KOPT-K1 (cell line): ENCODE results near the gene KLHL36.

ENCODE experiments used
- H3K27ac ChIP-seq: fragments of 200-600 bp; sonication (generic); 2 replicates; pipeline ENCODE4 v1.5.1; 2016; ENCODE audit warnings: antibody characterized with exemption, mild to moderate bottlenecking, low read depth, low read length; ENCODE audit not compliant: poor library complexity, severe bottlenecking
- H3K36me3 ChIP-seq: fragments of 200-600 bp; sonication (generic); 2 replicates; pipeline ENCODE4 v1.5.1; 2017; ENCODE audit warnings: antibody characterized with exemption, mild to moderate bottlenecking, low read length, moderate library complexity; ENCODE audit not compliant: insufficient read depth
- H3K9me3 ChIP-seq: fragments of 200-600 bp; sonication (generic); 2 replicates; pipeline ENCODE4 v1.5.1; 2017; ENCODE audit warnings: antibody characterized with exemption, low read length, mild to moderate bottlenecking; ENCODE audit not compliant: insufficient read depth, poor library complexity, severe bottlenecking

Gene KLHL36

GRCh38 chr16:84665843-84666242 is 17.5 kb downstream of the KLHL36 start:
- Histone ChIP-seq H3K27ac (no peak overlapping the region), H3K36me3 (peaks cover 11% of the 10 kb centered on the region; the same call in 1 of the 2 replicates), H3K9me3 (no peaks in the 10 kb centered on the region)

GRCh38 chr16:84667600-84668309 is 19.4 kb downstream of the KLHL36 start:
- no peaks in the 10 kb centered on the region; the same call in 1 of the 2 replicates for H3K36me3 ChIP-seq
- no peaks in the 10 kb centered on the region for H3K9me3 ChIP-seq

GRCh38 chr16:84670063-84670462 is 21.8 kb downstream of the KLHL36 start:
- Histone ChIP-seq H3K9me3 (no peaks in the 10 kb centered on the region), H3K27ac (no peak overlapping the region), H3K36me3 (no peaks in the 10 kb centered on the region)

More at GRCh38 chr16:84667600-84668309, 19.4 kb downstream of the KLHL36 start:
- no peak overlapping the region for H3K27ac ChIP-seq

GRCh38 chr16:84672276-84673202 is 24.2 kb downstream of the KLHL36 start:
- Histone ChIP-seq H3K9me3 (no peaks in the 10 kb centered on the region), H3K36me3 (no peaks in the 10 kb centered on the region), H3K27ac (no peak overlapping the region)

GRCh38 chr16:84673203-84673535 is 24.9 kb downstream of the KLHL36 start:
- Histone ChIP-seq H3K36me3 (no peaks in the 10 kb centered on the region), H3K27ac (no peak overlapping the region), H3K9me3 (no peaks in the 10 kb centered on the region)

GRCh38 chr16:84673561-84673960 is 25.2 kb downstream of the KLHL36 start:
- no peak overlapping the region for H3K27ac ChIP-seq
- no peaks in the 10 kb centered on the region for H3K9me3 ChIP-seq
- no peaks in the 10 kb centered on the region for H3K36me3 ChIP-seq

GRCh38 chr16:84675423-84675822 is 27.1 kb downstream of the KLHL36 start:
- no peaks in the 10 kb centered on the region for H3K36me3 ChIP-seq
- no peak overlapping the region for H3K27ac ChIP-seq
- H3K9me3 ChIP-seq = no peaks in the 10 kb centered on the region

- Histone ChIP-seq H3K9me3 (no peaks in the 10 kb centered on the region), H3K27ac (no peak overlapping the region)
These were observed 27.6 kb downstream of the KLHL36 start for GRCh38 chr16:84675884-84676283.

GRCh38 chr16:84677017-84677803 is 28.9 kb downstream of the KLHL36 start:
- H3K9me3 ChIP-seq = no peaks in the 10 kb centered on the region
- no peak overlapping the region for H3K27ac ChIP-seq
- no peaks in the 10 kb centered on the region for H3K36me3 ChIP-seq

More at GRCh38 chr16:84675884-84676283, 27.6 kb downstream of the KLHL36 start:
- no peaks in the 10 kb centered on the region for H3K36me3 ChIP-seq

- H3K27ac ChIP-seq = no peak overlapping the region
- no peaks in the 10 kb centered on the region for H3K36me3 ChIP-seq
These were observed 29.5 kb downstream of the KLHL36 start for GRCh38 chr16:84677849-84678248.

GRCh38 chr16:84678541-84678940 is 30.2 kb downstream of the KLHL36 start:
- Histone ChIP-seq H3K27ac (no peak overlapping the region), H3K9me3 (no peaks in the 10 kb centered on the region), H3K36me3 (no peaks in the 10 kb centered on the region)

More at GRCh38 chr16:84677849-84678248, 29.5 kb downstream of the KLHL36 start:
- H3K9me3 ChIP-seq = no peaks in the 10 kb centered on the region

GRCh38 chr16:84680165-84680842 is 32.0 kb downstream of the KLHL36 start:
- H3K36me3 ChIP-seq = no peaks in the 10 kb centered on the region
- no peaks in the 10 kb centered on the region for H3K9me3 ChIP-seq
- no peak overlapping the region for H3K27ac ChIP-seq

GRCh38 chr16:84680843-84681629 is 32.7 kb downstream of the KLHL36 start:
- Histone ChIP-seq H3K9me3 (no peaks in the 10 kb centered on the region), H3K27ac (no peak overlapping the region), H3K36me3 (no peaks in the 10 kb centered on the region)
